ENCODE data around the gene MAD1L1. TPM values are rescaled to one million over a fixed set of nuclear protein-coding genes. Genes with fewer than 3 reads are reported as not detected.

Gene MAD1L1
- total and polyA plus RNA-seq, 2 of the 8 experiments (the other 6 are each of a cell fraction or from before 2014, with no cell fraction given): 40.4 to 44.6 TPM

DNA sequence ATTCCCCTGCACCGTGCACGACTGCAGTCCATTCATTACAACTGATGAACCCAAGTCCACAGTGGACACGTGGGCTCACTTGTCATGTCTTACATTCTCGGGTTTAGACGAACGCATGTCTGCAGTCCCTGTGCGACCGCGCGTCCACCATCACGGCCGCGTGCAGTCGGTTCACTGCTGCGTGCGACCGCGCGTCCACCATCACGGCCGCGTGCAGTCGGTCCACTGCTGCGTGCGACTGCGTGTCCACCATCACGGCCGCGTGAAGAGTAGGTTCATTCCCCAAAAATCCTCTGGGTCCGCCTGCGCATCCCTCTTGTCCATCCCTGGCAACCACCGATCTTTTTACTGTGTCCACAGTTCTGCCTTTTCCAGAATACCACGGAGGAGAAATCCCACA lies 100.5 kb downstream of the MAD1L1 start (continued):
- TF ChIP-seq, protein P1, sequence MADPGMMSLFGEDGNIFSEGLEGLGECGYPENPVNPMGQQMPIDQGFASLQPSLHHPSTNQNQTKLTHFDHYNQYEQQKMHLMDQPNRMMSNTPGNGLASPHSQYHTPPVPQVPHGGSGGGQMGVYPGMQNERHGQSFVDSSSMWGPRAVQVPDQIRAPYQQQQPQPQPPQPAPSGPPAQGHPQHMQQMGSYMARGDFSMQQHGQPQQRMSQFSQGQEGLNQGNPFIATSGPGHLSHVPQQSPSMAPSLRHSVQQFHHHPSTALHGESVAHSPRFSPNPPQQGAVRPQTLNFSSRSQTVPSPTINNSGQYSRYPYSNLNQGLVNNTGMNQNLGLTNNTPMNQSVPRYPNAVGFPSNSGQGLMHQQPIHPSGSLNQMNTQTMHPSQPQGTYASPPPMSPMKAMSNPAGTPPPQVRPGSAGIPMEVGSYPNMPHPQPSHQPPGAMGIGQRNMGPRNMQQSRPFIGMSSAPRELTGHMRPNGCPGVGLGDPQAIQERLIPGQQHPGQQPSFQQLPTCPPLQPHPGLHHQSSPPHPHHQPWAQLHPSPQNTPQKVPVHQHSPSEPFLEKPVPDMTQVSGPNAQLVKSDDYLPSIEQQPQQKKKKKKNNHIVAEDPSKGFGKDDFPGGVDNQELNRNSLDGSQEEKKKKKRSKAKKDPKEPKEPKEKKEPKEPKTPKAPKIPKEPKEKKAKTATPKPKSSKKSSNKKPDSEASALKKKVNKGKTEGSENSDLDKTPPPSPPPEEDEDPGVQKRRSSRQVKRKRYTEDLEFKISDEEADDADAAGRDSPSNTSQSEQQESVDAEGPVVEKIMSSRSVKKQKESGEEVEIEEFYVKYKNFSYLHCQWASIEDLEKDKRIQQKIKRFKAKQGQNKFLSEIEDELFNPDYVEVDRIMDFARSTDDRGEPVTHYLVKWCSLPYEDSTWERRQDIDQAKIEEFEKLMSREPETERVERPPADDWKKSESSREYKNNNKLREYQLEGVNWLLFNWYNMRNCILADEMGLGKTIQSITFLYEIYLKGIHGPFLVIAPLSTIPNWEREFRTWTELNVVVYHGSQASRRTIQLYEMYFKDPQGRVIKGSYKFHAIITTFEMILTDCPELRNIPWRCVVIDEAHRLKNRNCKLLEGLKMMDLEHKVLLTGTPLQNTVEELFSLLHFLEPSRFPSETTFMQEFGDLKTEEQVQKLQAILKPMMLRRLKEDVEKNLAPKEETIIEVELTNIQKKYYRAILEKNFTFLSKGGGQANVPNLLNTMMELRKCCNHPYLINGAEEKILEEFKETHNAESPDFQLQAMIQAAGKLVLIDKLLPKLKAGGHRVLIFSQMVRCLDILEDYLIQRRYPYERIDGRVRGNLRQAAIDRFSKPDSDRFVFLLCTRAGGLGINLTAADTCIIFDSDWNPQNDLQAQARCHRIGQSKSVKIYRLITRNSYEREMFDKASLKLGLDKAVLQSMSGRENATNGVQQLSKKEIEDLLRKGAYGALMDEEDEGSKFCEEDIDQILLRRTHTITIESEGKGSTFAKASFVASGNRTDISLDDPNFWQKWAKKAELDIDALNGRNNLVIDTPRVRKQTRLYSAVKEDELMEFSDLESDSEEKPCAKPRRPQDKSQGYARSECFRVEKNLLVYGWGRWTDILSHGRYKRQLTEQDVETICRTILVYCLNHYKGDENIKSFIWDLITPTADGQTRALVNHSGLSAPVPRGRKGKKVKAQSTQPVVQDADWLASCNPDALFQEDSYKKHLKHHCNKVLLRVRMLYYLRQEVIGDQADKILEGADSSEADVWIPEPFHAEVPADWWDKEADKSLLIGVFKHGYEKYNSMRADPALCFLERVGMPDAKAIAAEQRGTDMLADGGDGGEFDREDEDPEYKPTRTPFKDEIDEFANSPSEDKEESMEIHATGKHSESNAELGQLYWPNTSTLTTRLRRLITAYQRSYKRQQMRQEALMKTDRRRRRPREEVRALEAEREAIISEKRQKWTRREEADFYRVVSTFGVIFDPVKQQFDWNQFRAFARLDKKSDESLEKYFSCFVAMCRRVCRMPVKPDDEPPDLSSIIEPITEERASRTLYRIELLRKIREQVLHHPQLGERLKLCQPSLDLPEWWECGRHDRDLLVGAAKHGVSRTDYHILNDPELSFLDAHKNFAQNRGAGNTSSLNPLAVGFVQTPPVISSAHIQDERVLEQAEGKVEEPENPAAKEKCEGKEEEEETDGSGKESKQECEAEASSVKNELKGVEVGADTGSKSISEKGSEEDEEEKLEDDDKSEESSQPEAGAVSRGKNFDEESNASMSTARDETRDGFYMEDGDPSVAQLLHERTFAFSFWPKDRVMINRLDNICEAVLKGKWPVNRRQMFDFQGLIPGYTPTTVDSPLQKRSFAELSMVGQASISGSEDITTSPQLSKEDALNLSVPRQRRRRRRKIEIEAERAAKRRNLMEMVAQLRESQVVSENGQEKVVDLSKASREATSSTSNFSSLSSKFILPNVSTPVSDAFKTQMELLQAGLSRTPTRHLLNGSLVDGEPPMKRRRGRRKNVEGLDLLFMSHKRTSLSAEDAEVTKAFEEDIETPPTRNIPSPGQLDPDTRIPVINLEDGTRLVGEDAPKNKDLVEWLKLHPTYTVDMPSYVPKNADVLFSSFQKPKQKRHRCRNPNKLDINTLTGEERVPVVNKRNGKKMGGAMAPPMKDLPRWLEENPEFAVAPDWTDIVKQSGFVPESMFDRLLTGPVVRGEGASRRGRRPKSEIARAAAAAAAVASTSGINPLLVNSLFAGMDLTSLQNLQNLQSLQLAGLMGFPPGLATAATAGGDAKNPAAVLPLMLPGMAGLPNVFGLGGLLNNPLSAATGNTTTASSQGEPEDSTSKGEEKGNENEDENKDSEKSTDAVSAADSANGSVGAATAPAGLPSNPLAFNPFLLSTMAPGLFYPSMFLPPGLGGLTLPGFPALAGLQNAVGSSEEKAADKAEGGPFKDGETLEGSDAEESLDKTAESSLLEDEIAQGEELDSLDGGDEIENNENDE (IDR thresholded peaks at IDR 0.05; ENCODE audit: insufficient replicate concordance, low read length): no peak
- no peak for TF ChIP-seq NRF1 (IDR thresholded peaks at IDR 0.05; ENCODE audit: low read depth, low read length)
- no peak for TF ChIP-seq CREB1 (IDR thresholded peaks at IDR 0.05)
- no peak for TF ChIP-seq YY1 (IDR thresholded peaks at IDR 0.05; ENCODE audit: low read depth, low read length)
- TF ChIP-seq SRF (IDR thresholded peaks at IDR 0.05; ENCODE audit: low read depth, low read length): no peak
- TF ChIP-seq ASH2L (IDR thresholded peaks at IDR 0.05; ENCODE audit: low read length): no peak
- TF ChIP-seq GABPA (IDR thresholded peaks at IDR 0.05; ENCODE audit: borderline replicate concordance, insufficient read depth, low read length): no peak
- TF ChIP-seq RBBP5 (IDR thresholded peaks at IDR 0.05; ENCODE audit: borderline replicate concordance, low read depth, low read length): no peak
- TF ChIP-seq, protein P2, sequence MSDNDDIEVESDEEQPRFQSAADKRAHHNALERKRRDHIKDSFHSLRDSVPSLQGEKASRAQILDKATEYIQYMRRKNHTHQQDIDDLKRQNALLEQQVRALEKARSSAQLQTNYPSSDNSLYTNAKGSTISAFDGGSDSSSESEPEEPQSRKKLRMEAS (IDR thresholded peaks at IDR 0.05): no peak
- TF ChIP-seq TCF12 (IDR thresholded peaks at IDR 0.05; ENCODE audit: low read depth, low read length): no peak
- no peak for TF ChIP-seq POLR2AphosphoS5 (IDR thresholded peaks at IDR 0.05; ENCODE audit: low read depth, low read length)
- no peak for TF ChIP-seq SP2 (IDR thresholded peaks at IDR 0.05; ENCODE audit: low read length)
- TF ChIP-seq MAFK (IDR thresholded peaks at IDR 0.05; ENCODE audit: low read depth, low read length): no peak
